HG02623 (cell line): ENCODE measurements around the gene FANCC.

Source experiments
- ATAC-seq: cut with Tn5 transposase; IDR thresholded peaks from one replicate; pipeline ENCODE4 v1.9.1; 2021; ENCODE audit warnings: moderate library complexity; ENCODE audit not compliant: unreplicated experiment

FANCC gene

GRCh38 chr9:95155220-95155619 is 162.3 kb downstream of the FANCC start:
- ATAC-seq = no peak

GRCh38 chr9:95150903-95151302 is 166.6 kb downstream of the FANCC start:
- ATAC-seq = no peak

DNA sequence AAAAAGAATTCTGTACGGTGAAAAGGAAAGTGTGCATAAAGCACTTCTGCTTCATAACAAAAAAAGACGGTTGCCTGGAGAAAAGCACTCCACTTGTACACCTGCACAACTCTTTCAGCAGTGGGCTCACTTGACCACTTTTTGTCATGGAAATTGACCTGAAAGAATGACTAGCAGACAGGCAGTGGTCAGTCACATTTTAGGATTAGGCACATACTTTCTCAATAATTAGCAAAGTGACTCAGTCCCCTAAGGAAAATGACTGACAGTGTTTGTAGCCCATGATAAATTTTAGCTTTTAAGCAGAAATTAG is 169.3 kb downstream of the FANCC start:
- ATAC-seq = no peak

DNA sequence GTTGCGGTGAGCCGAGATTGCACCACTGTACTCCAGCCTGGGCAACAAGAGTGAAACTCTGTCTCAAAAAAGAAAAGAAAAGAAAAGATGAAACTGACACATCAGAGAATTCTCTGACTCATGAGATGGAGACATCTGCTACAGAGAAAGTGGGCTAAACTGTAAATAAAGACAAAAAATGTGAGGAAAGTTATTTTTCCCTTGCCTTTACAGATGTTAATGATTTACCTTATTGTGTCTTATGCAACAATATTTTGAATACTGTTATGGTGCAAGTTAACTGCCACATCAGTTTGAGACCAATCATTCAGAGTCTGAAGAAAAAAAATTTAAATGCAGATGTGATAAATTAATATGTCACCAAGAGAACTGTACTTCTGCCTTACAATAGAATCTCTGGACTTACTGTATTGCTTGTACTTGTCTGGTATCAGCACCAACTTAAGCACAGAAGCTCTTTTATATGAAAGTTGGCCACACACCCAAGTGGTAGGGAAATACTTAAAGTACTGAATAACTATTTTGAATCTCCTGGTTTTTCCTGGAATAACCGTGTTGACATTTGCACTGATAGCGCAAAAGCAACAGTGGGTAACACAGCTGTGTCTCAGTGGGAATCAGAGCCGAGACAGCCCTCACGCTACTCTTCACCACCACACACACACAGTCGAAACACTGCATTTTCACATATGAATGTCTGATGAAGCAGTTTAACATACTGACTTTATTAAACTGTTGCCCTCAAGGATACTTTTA is 169.9 kb downstream of the FANCC start:
- ATAC-seq = no peak

- ATAC-seq = no peak
These were observed 173.6 kb downstream of the FANCC start for GRCh38 chr9:95143591-95144561.

- no peak for ATAC-seq
These were observed 174.8 kb downstream of the FANCC start for GRCh38 chr9:95142728-95143127.

DNA sequence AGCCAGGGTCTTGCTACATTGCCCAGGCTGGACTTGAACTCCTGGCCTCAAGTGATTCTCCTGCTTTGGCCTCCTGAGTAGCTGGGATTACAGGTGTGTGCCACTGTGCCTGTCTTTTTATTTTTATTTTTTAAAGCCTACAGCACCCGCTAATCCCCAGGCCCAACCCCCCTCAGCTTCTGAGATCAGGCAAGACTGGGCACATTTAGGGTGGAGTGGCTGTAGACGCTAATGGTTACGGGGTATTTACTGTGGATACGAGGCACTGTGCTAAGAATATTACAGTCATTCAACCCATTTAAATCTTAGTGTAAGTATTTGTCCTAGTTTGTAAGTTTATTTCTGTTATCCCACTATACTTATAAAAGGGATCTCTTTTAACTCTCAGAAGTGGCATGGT is 175.2 kb downstream of the FANCC start:
- ATAC-seq = no peak

DNA sequence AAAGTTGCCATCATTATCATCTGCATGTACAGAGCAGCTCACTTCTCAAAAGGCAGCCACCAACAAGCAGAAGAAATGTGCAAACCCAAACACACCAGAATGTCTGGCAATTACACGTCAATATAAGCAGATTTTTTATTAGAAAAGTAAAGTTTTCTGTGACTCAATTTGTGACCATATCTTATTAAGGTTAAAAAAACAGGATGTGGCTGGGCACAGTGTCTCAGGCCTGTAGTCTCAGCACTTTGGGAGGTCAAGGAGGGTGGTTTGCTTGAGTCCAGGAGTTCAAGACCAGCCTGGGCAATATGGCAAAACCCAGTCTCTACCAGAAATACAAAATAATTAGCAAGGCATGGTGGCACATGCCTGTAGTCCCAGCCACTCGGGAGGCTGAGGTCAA is 176.7 kb downstream of the FANCC start:
- ATAC-seq = no peak

GRCh38 chr9:95139126-95139525 is 178.4 kb downstream of the FANCC start:
- ATAC-seq = no peak

DNA sequence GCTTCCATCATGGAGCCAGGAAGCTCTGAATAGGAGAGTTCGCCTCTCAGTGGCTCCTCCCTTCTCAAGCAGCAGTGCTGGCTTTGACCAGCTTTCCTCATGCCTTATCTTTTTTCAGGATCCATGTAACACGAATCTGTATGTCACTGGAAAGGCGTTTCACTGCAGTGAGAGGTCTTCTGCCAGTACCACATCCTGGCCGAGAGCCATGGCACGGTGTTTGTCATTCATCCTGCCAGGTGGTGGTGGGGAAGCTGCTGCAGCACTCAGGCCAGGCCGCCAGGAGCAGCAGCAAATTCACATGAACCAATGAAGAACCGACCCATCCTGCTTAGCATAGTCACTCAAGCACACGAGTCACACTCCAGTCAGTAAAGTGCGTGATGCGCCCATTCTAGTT is 179.0 kb downstream of the FANCC start:
- no peak for ATAC-seq

- ATAC-seq = no peak
These were observed 179.8 kb downstream of the FANCC start for GRCh38 chr9:95137587-95138145.

GRCh38 chr9:95135756-95136155 is 181.8 kb downstream of the FANCC start:
- ATAC-seq = no peak

DNA sequence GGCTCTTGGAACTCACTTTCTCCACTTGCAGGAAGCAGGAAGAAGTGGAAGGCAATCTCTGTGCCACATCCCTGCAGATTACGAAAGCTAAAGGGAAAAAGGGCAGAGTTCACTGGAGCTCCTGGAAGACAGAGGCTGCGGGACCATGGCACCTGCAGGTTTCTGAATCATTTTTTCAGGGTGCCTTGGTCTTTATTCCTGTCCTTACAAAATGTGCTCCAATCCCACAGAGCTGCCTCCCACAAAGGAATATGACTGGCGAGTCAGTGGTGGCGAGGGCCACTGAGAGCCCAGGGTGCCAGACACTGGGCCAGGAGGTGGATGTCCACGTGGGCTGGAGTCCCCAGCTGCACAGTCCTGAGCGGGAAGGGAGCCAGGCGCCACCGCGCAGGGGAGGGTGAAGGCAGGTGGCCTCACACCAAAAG is 183.0 kb downstream of the FANCC start:
- ATAC-seq = no peak

GRCh38 chr9:95133325-95133705 is 184.2 kb downstream of the FANCC start:
- no peak for ATAC-seq

DNA sequence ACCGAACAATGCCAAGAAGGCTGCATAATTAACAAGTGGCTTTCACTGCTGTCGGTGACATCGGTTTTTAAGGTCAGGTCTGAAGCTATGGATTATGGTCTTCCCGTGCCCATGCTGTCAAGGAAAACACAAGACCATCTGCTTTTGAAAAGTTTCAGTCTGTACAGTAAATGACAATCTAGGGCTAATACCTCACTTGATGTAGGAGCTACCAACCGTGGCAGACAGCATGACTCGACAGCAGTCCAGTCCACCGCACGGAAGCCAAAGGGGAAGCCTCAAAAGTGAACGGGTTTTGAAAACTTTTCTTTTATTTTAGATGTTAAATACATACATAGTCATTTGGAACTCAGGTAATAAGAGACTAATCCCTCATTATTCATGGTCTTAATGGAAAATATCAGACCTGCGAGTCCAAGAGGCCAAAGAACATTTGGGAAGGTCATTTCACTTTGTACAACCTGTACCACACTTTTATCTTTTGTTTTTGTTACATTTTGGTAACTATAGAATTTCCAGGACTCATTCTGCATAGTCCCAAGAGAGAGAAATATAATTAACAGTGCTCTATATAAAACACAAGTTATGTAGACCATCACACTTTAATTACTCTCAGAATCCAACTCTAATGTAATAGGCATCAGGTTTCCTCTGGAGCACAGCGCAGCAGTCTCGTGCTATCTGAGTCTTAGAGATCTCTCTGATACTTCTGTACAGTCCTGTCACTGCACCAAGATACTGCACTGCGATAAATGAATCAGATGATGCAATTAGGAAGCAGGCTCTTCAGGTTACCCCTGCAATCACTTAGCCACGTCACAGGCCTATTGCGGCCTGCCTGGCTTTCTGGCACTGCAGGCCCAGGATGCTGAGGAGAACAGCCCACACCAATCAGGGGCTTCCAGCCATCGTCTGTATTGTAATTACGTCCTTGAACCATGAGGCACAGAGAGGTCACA is 184.9 kb downstream of the FANCC start:
- ATAC-seq = no peak

DNA sequence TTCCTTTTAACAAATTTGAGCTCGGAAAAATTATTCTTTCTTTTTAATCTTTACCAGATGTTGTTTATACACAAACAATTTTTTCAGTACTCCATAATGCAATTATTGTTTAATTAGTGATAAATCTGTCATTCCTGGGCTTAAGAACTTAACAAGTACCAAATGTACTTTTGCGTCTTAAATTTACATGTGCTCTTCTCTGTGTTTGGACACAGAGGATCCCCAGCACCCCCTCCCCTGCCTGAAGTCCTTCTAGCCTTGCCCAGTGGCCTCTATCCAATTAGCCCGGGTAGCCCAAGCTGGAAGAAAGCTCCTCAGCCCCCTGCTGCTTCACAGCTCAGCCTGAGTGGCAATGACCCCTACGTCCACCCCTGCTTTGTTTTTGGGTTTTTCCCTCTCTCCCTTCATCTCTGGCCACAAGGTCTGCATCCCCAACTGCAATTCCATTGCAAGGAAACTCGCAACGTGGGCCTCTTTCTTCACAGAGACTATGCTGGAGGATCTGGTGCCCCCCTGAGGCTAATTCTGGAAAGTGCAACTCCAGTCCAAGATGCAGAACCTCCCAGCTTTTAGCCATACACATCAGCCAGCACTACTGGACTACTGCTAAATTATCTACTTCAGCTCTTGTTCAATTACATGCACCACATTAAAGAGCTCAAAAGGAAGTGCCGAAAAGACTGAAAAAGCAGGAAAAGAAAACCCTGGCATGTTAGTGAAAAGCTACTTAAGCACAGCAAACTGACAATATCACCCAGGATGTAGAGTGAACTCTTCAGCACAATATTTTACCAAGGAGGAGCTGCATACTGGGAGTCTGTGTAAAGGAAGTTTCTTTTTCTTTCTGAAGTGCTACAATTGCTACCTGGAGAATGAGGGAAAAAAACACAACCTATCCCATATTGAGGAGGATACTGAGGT is 186.2 kb downstream of the FANCC start:
- ATAC-seq = no peak

- no peak for ATAC-seq
These were observed 187.0 kb downstream of the FANCC start for GRCh38 chr9:95130484-95130883.

- ATAC-seq = no peak
These were observed 187.8 kb downstream of the FANCC start for GRCh38 chr9:95129476-95130291.

GRCh38 chr9:95128177-95128524 is 189.4 kb downstream of the FANCC start:
- ATAC-seq = no peak
